H1 (cell line): Measurements from ENCODE around the gene KTN1. TPM values are rescaled to one million over a fixed set of nuclear protein-coding genes. Genes with fewer than 3 reads are reported as not detected.

Experiments
- CTCF ChIA-PET: fragments of 300-600 bp; sonication (Branson Sonifier 250); formaldehyde crosslinking; loops from one replicate; lab custom pipeline; 2021; ENCODE audit not compliant: partially characterized antibody; lab: Charles Lee
- POLR2A ChIA-PET: fragments of 300-600 bp; sonication (Branson Sonifier 250); formaldehyde crosslinking; loops from one replicate; lab custom pipeline; 2021; ENCODE audit warnings: inconsistent platforms; ENCODE audit not compliant: partially characterized antibody; lab: Charles Lee
- DNase-seq, 2 experiments: peaks; one replicate each; pipeline versions ENCODE4 v3.0.0 to v3.0.0-alpha.2; 2010 to 2022; ENCODE audit warnings: low spot score in 2 of 2, low read depth in 1 of 2, mixed read lengths in 1 of 2
- FAIRE-seq: peaks from 2 replicates; lab custom pipeline; 2011; peaks lifted over from hg19 to GRCh38; lab: Jason Lieb, UNC
- H2AFZ ChIP-seq: 2 replicates; pipeline ENCODE4 v1.8.1; 2012; ENCODE audit warnings: low read length, inconsistent platforms
- H2AK5ac ChIP-seq: 2 replicates; pipeline ENCODE4 v1.6.1; 2013; ENCODE audit warnings: low read depth, low read length
- H2BK120ac ChIP-seq: replicated peaks from 2 replicates; pipeline ENCODE3; 2013; ENCODE audit warnings: low read depth, low read length, inconsistent platforms
- H2BK12ac ChIP-seq: 2 replicates; pipeline ENCODE4 v1.6.1; 2013; ENCODE audit warnings: low read depth, low read length
- H2BK15ac ChIP-seq: 2 replicates; pipeline ENCODE4 v1.6.1; 2013; ENCODE audit warnings: low read length
- H2BK20ac ChIP-seq: 2 replicates; pipeline ENCODE4 v1.6.1; 2013; ENCODE audit warnings: low read length
- H2BK5ac ChIP-seq: 2 replicates; pipeline ENCODE4 v1.6.1; 2013; ENCODE audit warnings: low read depth, low read length
- H3K14ac ChIP-seq: 2 replicates; pipeline ENCODE4 v1.6.1; 2013; ENCODE audit warnings: inconsistent platforms; ENCODE audit not compliant: insufficient read length
- H3K18ac ChIP-seq: 2 replicates; pipeline ENCODE4 v1.6.1; 2013; ENCODE audit warnings: low read length; ENCODE audit errors: extremely low read depth
- H3K23ac ChIP-seq: 2 replicates; pipeline ENCODE4 v1.6.1; 2013; ENCODE audit warnings: inconsistent platforms; ENCODE audit not compliant: insufficient read length
- H3K23me2 ChIP-seq: 2 replicates; pipeline ENCODE4 v1.6.1; 2013; ENCODE audit warnings: low read depth, low read length
- H3K27ac ChIP-seq: 2 replicates; pipeline ENCODE4 v1.6.1; 2011; ENCODE audit warnings: low read depth, low read length, inconsistent platforms
- H3K27me3 ChIP-seq, 4 experiments: replicated peaks in 1 of 4; 1 replicate in 1 of 4; 2 replicates in 3 of 4; pipeline versions ENCODE4 v1.6.1 to v1.8.1; 2011 to 2013; ENCODE audit warnings: low read length in 3 of 4, mild to moderate bottlenecking in 3 of 4, inconsistent platforms in 2 of 4, mixed read lengths in 2 of 4, moderate library complexity in 1 of 4; ENCODE audit not compliant: control insufficient read depth in 3 of 4, insufficient read depth in 3 of 4; ENCODE audit errors: extremely low read depth in 1 of 4
- H3K36me3 ChIP-seq, 4 experiments: 2 replicates each; pipeline versions ENCODE4 v1.6.1 to v1.8.1; 2011 to 2013; ENCODE audit warnings: mild to moderate bottlenecking in 4 of 4, low read length in 3 of 4, moderate library complexity in 2 of 4, control low read depth in 1 of 4, inconsistent platforms in 1 of 4; ENCODE audit not compliant: insufficient read depth in 4 of 4, control insufficient read depth in 2 of 4
- H3K4ac ChIP-seq: replicated peaks from 2 replicates; pipeline ENCODE3; 2013; ENCODE audit warnings: low read length, low read depth, mixed read lengths, inconsistent platforms; ENCODE audit not compliant: insufficient read length
- H3K4me1 ChIP-seq, 4 experiments: replicated peaks in 1 of 4; 1 replicate in 1 of 4; 2 replicates in 3 of 4; pipeline versions ENCODE4 v1.6.1 to v1.8.1; 2011 to 2013; ENCODE audit warnings: low read length in 3 of 4, inconsistent platforms in 2 of 4, mixed read lengths in 1 of 4; ENCODE audit not compliant: insufficient read depth in 4 of 4, control insufficient read depth in 3 of 4
- H3K4me2 ChIP-seq, 2 experiments: 2 replicates each; pipeline versions ENCODE4 v1.6.1 to v1.8.1; 2011 to 2013; ENCODE audit warnings: low read depth in 2 of 2, low read length in 2 of 2, control low read depth in 1 of 2, inconsistent platforms in 1 of 2, mild to moderate bottlenecking in 1 of 2; ENCODE audit not compliant: insufficient read depth in 1 of 2
- H3K4me3 ChIP-seq, 4 experiments: fragments of 200-600, 300-600 bp in 1 of 4; sonication (generic), shearing (Covaris generic), sonication (Bioruptor Twin) in 1 of 4; 2 replicates each; pipeline versions ENCODE4 v1.5.1 to v1.8.1; 2011 to 2016; ENCODE audit warnings: low read length in 4 of 4, low read depth in 3 of 4, control low read depth in 2 of 4, inconsistent platforms in 2 of 4, mild to moderate bottlenecking in 2 of 4, mixed read lengths in 1 of 4, moderate library complexity in 1 of 4; ENCODE audit not compliant: insufficient read depth in 2 of 4; ENCODE audit errors: extremely low read depth in 1 of 4
- H3K56ac ChIP-seq: replicated peaks from 2 replicates; pipeline ENCODE3; 2013; ENCODE audit warnings: low read depth, mild to moderate bottlenecking, mixed read lengths, low read length, inconsistent platforms; ENCODE audit not compliant: insufficient read length
- H3K79me1 ChIP-seq: 2 replicates; pipeline ENCODE4 v1.6.1; 2013; ENCODE audit warnings: low read depth, low read length, control low read depth
- H3K79me2 ChIP-seq, 2 experiments: 2 replicates each; pipeline versions ENCODE4 v1.6.1 to v1.8.1; 2012 to 2013; ENCODE audit warnings: low read length in 2 of 2, mild to moderate bottlenecking in 2 of 2, inconsistent platforms in 1 of 2; ENCODE audit not compliant: insufficient read depth in 2 of 2, control insufficient read depth in 1 of 2
- H3K9ac ChIP-seq, 4 experiments: replicated peaks in 1 of 4; 1 replicate in 1 of 4; 2 replicates in 3 of 4; pipeline versions ENCODE4 v1.6.1 to v1.8.1; 2011 to 2013; ENCODE audit warnings: low read depth in 3 of 4, low read length in 3 of 4, control low read depth in 2 of 4, mild to moderate bottlenecking in 2 of 4, moderate library complexity in 2 of 4, inconsistent platforms in 1 of 4; ENCODE audit errors: extremely low read depth in 1 of 4
- H3K9me3 ChIP-seq, 2 experiments: 2 replicates each; pipeline versions ENCODE4 v1.6.1 to v1.8.1; 2012 to 2013; ENCODE audit warnings: mild to moderate bottlenecking in 2 of 2, moderate library complexity in 2 of 2, control low read depth in 1 of 2, inconsistent platforms in 1 of 2, low read depth in 1 of 2, low read length in 1 of 2, mixed read lengths in 1 of 2; ENCODE audit not compliant: insufficient read depth in 2 of 2
- H4K20me1 ChIP-seq, 2 experiments: replicated peaks in 1 of 2; 2 replicates each; pipeline versions ENCODE3 to v1.8.1; 2011 to 2013; ENCODE audit warnings: inconsistent platforms in 2 of 2, low read length in 2 of 2, mild to moderate bottlenecking in 1 of 2; ENCODE audit not compliant: insufficient read depth in 2 of 2, control insufficient read depth in 1 of 2
- H4K5ac ChIP-seq: 2 replicates; pipeline ENCODE4 v1.6.1; 2013; ENCODE audit warnings: low read length, low read depth, mixed read lengths, inconsistent platforms; ENCODE audit not compliant: insufficient read length
- H4K8ac ChIP-seq: 2 replicates; pipeline ENCODE4 v1.8.0; 2013; ENCODE audit warnings: mild to moderate bottlenecking, moderate library complexity, low read length, inconsistent platforms; ENCODE audit not compliant: insufficient read depth; ENCODE audit errors: extremely low read depth
- H4K91ac ChIP-seq: replicated peaks from 2 replicates; pipeline ENCODE3; 2013; ENCODE audit warnings: low read length, mixed read lengths, inconsistent platforms; ENCODE audit not compliant: insufficient read length
- BRCA1 ChIP-seq: IDR thresholded peaks from 2 replicates; pipeline ENCODE4 v1.6.1; 2012; ENCODE audit warnings: low read depth, low read length, improper control_type of control experiment
- CHD1 ChIP-seq: IDR thresholded peaks from 2 replicates; pipeline ENCODE4 v1.6.1; 2012; ENCODE audit warnings: low read depth, low read length, improper control_type of control experiment
- RNF2 ChIP-seq: fragments of 200-900, 300-1000 bp; sonication (generic); IDR thresholded peaks from 2 replicates; pipeline ENCODE4 v1.7.1; 2016; ENCODE audit warnings: borderline replicate concordance, low read depth, mild to moderate bottlenecking, antibody characterized with exemption, low read length; ENCODE audit not compliant: poor library complexity, severe bottlenecking; ENCODE audit errors: missing control alignments
- SIN3A ChIP-seq, 2 experiments: IDR thresholded peaks in 1 of 2; conservative IDR thresholded peaks in 1 of 2; 2 replicates each; pipeline ENCODE4 v1.6.1; 2011 to 2012; ENCODE audit warnings: low read length in 2 of 2, improper control_type of control experiment in 1 of 2, low read depth in 1 of 2, mild to moderate bottlenecking in 1 of 2
- TEAD4 ChIP-seq: IDR thresholded peaks from 2 replicates; pipeline ENCODE4 v1.6.1; 2012; ENCODE audit warnings: low read depth, low read length, inconsistent platforms, mixed read lengths
- WGBS, 2 experiments: shearing (Covaris generic) in 1 of 2; methylation state at CpG; one replicate each; pipeline versions ENCODE4 v1.1.6 to v1.1.7; 2013 to 2015; ENCODE audit warnings: low lambda C conversion rate in 2 of 2, mixed read lengths in 2 of 2, inconsistent platforms in 1 of 2, low coverage in 1 of 2, missing lambda C conversion rate in 1 of 2; ENCODE audit not compliant: insufficient replicate concordance in 2 of 2, insufficient coverage in 1 of 2, insufficient read length in 1 of 2; ENCODE audit errors: extremely low coverage in 1 of 2, missing lambda C conversion rate in 1 of 2; 5-methylcytosine and 5-hydroxymethylcytosine counted together
- polyA plus RNA-seq, 7 experiments: library from polyadenylated mRNA; depleted of rRNA in 3 of 7; stranded (reverse) in 5 of 7; unstranded in 2 of 7; fragments of >200 nt in 5 of 7; fragments of 200-250 nt in 2 of 7; gene quantifications; 1 replicate in 5 of 7; 2 replicates in 1 of 7; 4 replicates in 1 of 7; pipeline versions ENCODE4 v1.2.1 to v1.2.3, GENCODE V29; 2011 to 2013; ENCODE audit warnings: missing spikeins in 2 of 7, mixed read lengths in 2 of 7
- total RNA-seq: library from RNA; stranded (reverse); fragmentation: NEBNext Ultra II Directional; extraction: Animal tissue kit (Norgen Biotek cat#: 25700); gene quantifications from 2 replicates; pipeline ENCODE4 v1.2.1, GENCODE V29; 2021

Gene KTN1
- total and polyA plus RNA-seq, 2 of the 8 experiments (the other 6 are each of a cell fraction or from before 2014, with no cell fraction given): 15.4 to 151 TPM

- POLR2A ChIA-PET: no interaction called here
- Histone ChIP-seq H3K4ac (no peak overlapping the region), H4K20me1 (no peaks in the 10 kb centered on the region)
Observed at GRCh38 chr14:55733599-55733998, 153.6 kb downstream of the KTN1 start.

More at GRCh38 chr14:55733599-55733998, 153.6 kb downstream of the KTN1 start:
- Histone ChIP-seq H2BK20ac (no peak overlapping the region), H3K4me1 (no peaks in the 10 kb centered on the region), H4K8ac (no peak overlapping the region), H2BK5ac (no peak overlapping the region), H3K9ac (no peak overlapping the region), H3K79me2 (no peaks in the 10 kb centered on the region)
- FAIRE-seq: no peak
- TF ChIP-seq TEAD4 (no peak), RNF2 (no peak), CHD1 (no peak), SIN3A (conservative IDR thresholded peaks at IDR 0.05 in 1 of 2, IDR thresholded peaks at IDR 0.05 in 1 of 2; ENCODE audit: low read depth in 1 of 2, low read length in 2 of 2) (no peak), BRCA1 (no peak)
- TF ChIP-seq, all 59 proteins: peak for 0
- CTCF ChIA-PET: interaction anchor here (0.7 to 4.9 kb wide), 17 partner anchors 11 to 749 kb away, joined by 3 to 40 read pairs (median 4); no protein-coding TSS in a partner anchor
- H3K14ac ChIP-seq: no peak overlapping the region
- no peak overlapping the region for H4K5ac ChIP-seq
- no peak overlapping the region for H4K91ac ChIP-seq
- no peak overlapping the region for H3K56ac ChIP-seq
- no peak overlapping the region for H2AFZ ChIP-seq
- WGBS, 2 experiments: 89% methylated on average over 3 of the region's 3 CpGs; no CpG with 5 or more reads in 1 of the 2 experiments
- no peak overlapping the region for H3K18ac ChIP-seq
- H3K36me3 ChIP-seq: no peaks in the 10 kb centered on the region; a peak in 1 of 8 replicates
- H3K23ac ChIP-seq: no peak overlapping the region
- no peak for DNase-seq
- H2AK5ac ChIP-seq: no peak overlapping the region
- H3K79me1 ChIP-seq: no peaks in the 10 kb centered on the region
- H3K27me3 ChIP-seq: no peaks in the 10 kb centered on the region
- no peaks in the 10 kb centered on the region for H3K23me2 ChIP-seq
- no peak overlapping the region for H2BK120ac ChIP-seq
- no peak overlapping the region for H3K4me3 ChIP-seq
- H2BK12ac ChIP-seq: no peak overlapping the region
- H3K9me3 ChIP-seq: 0 out of 4 replicates have a peak, but pooled peaks cover 0 to 5% of the 10 kb centered on the region in 2 experiments
- no peak overlapping the region for H2BK15ac ChIP-seq
- no peak overlapping the region for H3K27ac ChIP-seq
- H3K4me2 ChIP-seq: no peak overlapping the region
